ENCODE results near the gene GNAL.

DNA sequence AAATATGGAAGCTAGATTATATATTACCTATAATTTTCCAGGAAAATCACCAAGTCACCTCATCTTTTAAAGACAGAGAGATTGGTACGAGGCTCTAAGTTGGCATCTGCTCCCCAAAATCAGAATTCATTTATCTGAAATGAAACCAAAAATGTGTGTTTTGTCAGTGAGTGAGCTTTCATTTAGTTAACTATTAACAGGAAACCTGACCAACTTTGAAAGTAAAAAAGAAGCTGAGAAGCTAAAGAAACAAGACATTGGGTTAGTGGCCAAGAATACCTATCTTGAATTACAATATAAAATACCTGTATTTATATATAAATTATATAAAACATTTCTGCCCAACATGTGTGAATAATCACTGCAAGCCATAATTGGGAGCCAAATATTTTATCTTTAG, 217.1 kb downstream of the GNAL start:
- TF ChIP-seq, protein P1, sequence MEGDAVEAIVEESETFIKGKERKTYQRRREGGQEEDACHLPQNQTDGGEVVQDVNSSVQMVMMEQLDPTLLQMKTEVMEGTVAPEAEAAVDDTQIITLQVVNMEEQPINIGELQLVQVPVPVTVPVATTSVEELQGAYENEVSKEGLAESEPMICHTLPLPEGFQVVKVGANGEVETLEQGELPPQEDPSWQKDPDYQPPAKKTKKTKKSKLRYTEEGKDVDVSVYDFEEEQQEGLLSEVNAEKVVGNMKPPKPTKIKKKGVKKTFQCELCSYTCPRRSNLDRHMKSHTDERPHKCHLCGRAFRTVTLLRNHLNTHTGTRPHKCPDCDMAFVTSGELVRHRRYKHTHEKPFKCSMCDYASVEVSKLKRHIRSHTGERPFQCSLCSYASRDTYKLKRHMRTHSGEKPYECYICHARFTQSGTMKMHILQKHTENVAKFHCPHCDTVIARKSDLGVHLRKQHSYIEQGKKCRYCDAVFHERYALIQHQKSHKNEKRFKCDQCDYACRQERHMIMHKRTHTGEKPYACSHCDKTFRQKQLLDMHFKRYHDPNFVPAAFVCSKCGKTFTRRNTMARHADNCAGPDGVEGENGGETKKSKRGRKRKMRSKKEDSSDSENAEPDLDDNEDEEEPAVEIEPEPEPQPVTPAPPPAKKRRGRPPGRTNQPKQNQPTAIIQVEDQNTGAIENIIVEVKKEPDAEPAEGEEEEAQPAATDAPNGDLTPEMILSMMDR (IDR thresholded peaks at IDR 0.05; ENCODE audit: low read depth, low read length, missing input control): no peak
- TF ChIP-seq TAF1 (conservative IDR thresholded peaks at IDR 0.05) (no peak), JUND (IDR thresholded peaks at IDR 0.05) (no peak), HNF4G (IDR thresholded peaks at IDR 0.05) (no peak), EGR1 (IDR thresholded peaks at IDR 0.05; ENCODE audit: low read depth in 2 of 2) (no peak), GABPA (IDR thresholded peaks at IDR 0.05 in 1 of 2, conservative IDR thresholded peaks at IDR 0.05 in 1 of 2) (no peak), YY1 (IDR thresholded peaks at IDR 0.05) (no peak)
- TF ChIP-seq, protein P2, sequence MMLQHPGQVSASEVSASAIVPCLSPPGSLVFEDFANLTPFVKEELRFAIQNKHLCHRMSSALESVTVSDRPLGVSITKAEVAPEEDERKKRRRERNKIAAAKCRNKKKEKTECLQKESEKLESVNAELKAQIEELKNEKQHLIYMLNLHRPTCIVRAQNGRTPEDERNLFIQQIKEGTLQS (IDR thresholded peaks at IDR 0.05): no peak
- TF ChIP-seq, protein P3, sequence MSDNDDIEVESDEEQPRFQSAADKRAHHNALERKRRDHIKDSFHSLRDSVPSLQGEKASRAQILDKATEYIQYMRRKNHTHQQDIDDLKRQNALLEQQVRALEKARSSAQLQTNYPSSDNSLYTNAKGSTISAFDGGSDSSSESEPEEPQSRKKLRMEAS (IDR thresholded peaks at IDR 0.05): no peak
- TF ChIP-seq, protein P4, sequence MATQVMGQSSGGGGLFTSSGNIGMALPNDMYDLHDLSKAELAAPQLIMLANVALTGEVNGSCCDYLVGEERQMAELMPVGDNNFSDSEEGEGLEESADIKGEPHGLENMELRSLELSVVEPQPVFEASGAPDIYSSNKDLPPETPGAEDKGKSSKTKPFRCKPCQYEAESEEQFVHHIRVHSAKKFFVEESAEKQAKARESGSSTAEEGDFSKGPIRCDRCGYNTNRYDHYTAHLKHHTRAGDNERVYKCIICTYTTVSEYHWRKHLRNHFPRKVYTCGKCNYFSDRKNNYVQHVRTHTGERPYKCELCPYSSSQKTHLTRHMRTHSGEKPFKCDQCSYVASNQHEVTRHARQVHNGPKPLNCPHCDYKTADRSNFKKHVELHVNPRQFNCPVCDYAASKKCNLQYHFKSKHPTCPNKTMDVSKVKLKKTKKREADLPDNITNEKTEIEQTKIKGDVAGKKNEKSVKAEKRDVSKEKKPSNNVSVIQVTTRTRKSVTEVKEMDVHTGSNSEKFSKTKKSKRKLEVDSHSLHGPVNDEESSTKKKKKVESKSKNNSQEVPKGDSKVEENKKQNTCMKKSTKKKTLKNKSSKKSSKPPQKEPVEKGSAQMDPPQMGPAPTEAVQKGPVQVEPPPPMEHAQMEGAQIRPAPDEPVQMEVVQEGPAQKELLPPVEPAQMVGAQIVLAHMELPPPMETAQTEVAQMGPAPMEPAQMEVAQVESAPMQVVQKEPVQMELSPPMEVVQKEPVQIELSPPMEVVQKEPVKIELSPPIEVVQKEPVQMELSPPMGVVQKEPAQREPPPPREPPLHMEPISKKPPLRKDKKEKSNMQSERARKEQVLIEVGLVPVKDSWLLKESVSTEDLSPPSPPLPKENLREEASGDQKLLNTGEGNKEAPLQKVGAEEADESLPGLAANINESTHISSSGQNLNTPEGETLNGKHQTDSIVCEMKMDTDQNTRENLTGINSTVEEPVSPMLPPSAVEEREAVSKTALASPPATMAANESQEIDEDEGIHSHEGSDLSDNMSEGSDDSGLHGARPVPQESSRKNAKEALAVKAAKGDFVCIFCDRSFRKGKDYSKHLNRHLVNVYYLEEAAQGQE (IDR thresholded peaks at IDR 0.05): no peak

Measured in liver (tissue), 3 donors.